GM19463 (cell line): ENCODE data around the gene CCDC126.
"Not testable (repeated sequence)": the region's sequence is repeated elsewhere in the genome, so short reads cannot be mapped to it uniquely, and the experiment has no call there.

ENCODE experiments used
- ATAC-seq: cut with Tn5 transposase; IDR thresholded peaks from one replicate; pipeline ENCODE4 v1.9.1; 2021; ENCODE audit warnings: mild to moderate bottlenecking, moderate library complexity; ENCODE audit not compliant: unreplicated experiment

The CCDC126 gene

GRCh38 chr7:23597094-23598091 is at the start of gene CCDC126:
TSS of gene CCDC126 (plus strand) at chr7:23597382. CDS start at chr7:23611316, 13,934 bp downstream.
- peak; percentile 76 for ATAC-seq

- no peak for ATAC-seq
These were observed 49.5 kb upstream of the CCDC126 start for GRCh38 chr7:23547662-23548061.

- ATAC-seq: no peak
These were observed 38.9 kb upstream of the CCDC126 start for GRCh38 chr7:23558303-23558702.

- ATAC-seq: peak; percentile 82
These were observed 26.5 kb upstream of the CCDC126 start for GRCh38 chr7:23570592-23571200.

- not testable (repeated sequence) for ATAC-seq
These were observed 15.2 kb upstream of the CCDC126 start for GRCh38 chr7:23581975-23582374.

GRCh38 chr7:23585304-23585703 is 11.9 kb upstream of the CCDC126 start:
- not testable (repeated sequence) for ATAC-seq

GRCh38 chr7:23586159-23586558 is 11.0 kb upstream of the CCDC126 start:
- ATAC-seq: no peak

GRCh38 chr7:23590529-23590928 is 6.7 kb upstream of the CCDC126 start:
- ATAC-seq: no peak

GRCh38 chr7:23593706-23594105 is 3.5 kb upstream of the CCDC126 start:
- ATAC-seq: no peak

GRCh38 chr7:23594879-23595604 is 2.1 kb upstream of the CCDC126 start:
- ATAC-seq: peak; percentile 60

- no peak for ATAC-seq
These were observed 1.1 kb downstream of the CCDC126 start for GRCh38 chr7:23598296-23598695.

GRCh38 chr7:23600236-23600635 is 3.1 kb downstream of the CCDC126 start:
- no peak for ATAC-seq

- no peak for ATAC-seq
These were observed 6.6 kb downstream of the CCDC126 start for GRCh38 chr7:23603632-23604295.

- ATAC-seq: no peak
These were observed 7.1 kb downstream of the CCDC126 start for GRCh38 chr7:23604296-23604640.

- no peak for ATAC-seq
These were observed 9.9 kb downstream of the CCDC126 start for GRCh38 chr7:23607130-23607529.

GRCh38 chr7:23607866-23608265 is 10.7 kb downstream of the CCDC126 start:
- ATAC-seq: no peak

- no peak for ATAC-seq
These were observed 18.1 kb downstream of the CCDC126 start for GRCh38 chr7:23615331-23615730.

- ATAC-seq: no peak
These were observed 19.4 kb downstream of the CCDC126 start for GRCh38 chr7:23616593-23616992.

- no peak for ATAC-seq
These were observed 20.3 kb downstream of the CCDC126 start for GRCh38 chr7:23617482-23617881.

GRCh38 chr7:23618241-23618640 is 21.1 kb downstream of the CCDC126 start:
- ATAC-seq: no peak

- no peak for ATAC-seq
These were observed 22.0 kb downstream of the CCDC126 start for GRCh38 chr7:23619141-23619540.
